K562 (cell line): ENCODE measurements around the gene TMOD3. TPM values are rescaled to one million over a fixed set of nuclear protein-coding genes. Genes with fewer than 3 reads are reported as not detected.

Experiments
- ARID3A ChIP-seq: IDR thresholded peaks from 2 replicates; pipeline ENCODE4 v1.6.1; 2012; ENCODE audit warnings: low read depth, low read length, improper control_type of control experiment, borderline replicate concordance
- CCNT2 ChIP-seq: IDR thresholded peaks from 2 replicates; pipeline ENCODE4 v1.6.1; 2011; ENCODE audit warnings: borderline replicate concordance, low read depth, mild to moderate bottlenecking, moderate library complexity, mixed read lengths, low read length; ENCODE audit not compliant: insufficient read length; ENCODE audit errors: extremely low read depth
- CHD7 ChIP-seq: fragments of 200-600 bp; sonication (generic); IDR thresholded peaks from one replicate; pipeline ENCODE4 v1.6.1; 2012; ENCODE audit warnings: mild to moderate bottlenecking, low read depth, low read length, inconsistent platforms
- HLTF ChIP-seq: fragments of 450-650 bp; IDR thresholded peaks from 2 replicates; pipeline ENCODE4 v1.6.1; 2016
- KLF1 ChIP-seq: fragments of 450-650 bp; IDR thresholded peaks from 2 replicates; pipeline ENCODE4 v1.6.1; 2016; ENCODE audit warnings: missing genetic modification characterization, missing compliant biosample characterization
- LARP7 ChIP-seq: fragments of 450-650 bp; IDR thresholded peaks from 2 replicates; pipeline ENCODE4 v1.6.1; 2016
- PRMT5 ChIP-seq: sonication (generic); formaldehyde crosslinking; IDR thresholded peaks from 2 replicates; pipeline ENCODE4 v1.5.0; 2020; ENCODE audit warnings: missing genetic modification reagents
- SOX6 ChIP-seq: fragments of 450-650 bp; IDR thresholded peaks from 2 replicates; pipeline ENCODE4 v1.6.1; 2014; ENCODE audit warnings: mild to moderate bottlenecking
- ZBTB11 ChIP-seq, 3 experiments: fragments of 200-800 bp in 1 of 3; fragments of 250-450 bp in 1 of 3; fragments of 450-650 bp in 1 of 3; sonication (Bioruptor Pico) in 1 of 3; sonication (Bioruptor generic) in 1 of 3; formaldehyde crosslinking in 1 of 3; IDR thresholded peaks; 2 replicates each; pipeline versions ENCODE4 v1.6.1 to v1.8.0; 2016 to 2022; ENCODE audit warnings: mild to moderate bottlenecking in 2 of 3, missing genetic modification characterization in 2 of 3, missing compliant biosample characterization in 1 of 3, moderate library complexity in 1 of 3
- polyA plus RNA-seq, 8 experiments: library from polyadenylated mRNA; depleted of rRNA in 4 of 8; stranded (reverse) in 5 of 8; unstranded in 3 of 8; fragments of >200 nt; fragmentation: Nextera tagmentation in 2 of 8; fragmentation: Illumina TruSeq in 1 of 8; extraction: Ambion mirVana in 2 of 8; extraction: Trizol in 1 of 8; gene quantifications; 2 replicates each; pipeline versions ENCODE4 v1.2.1 to v1.2.3, GENCODE V29; 2011 to 2014; ENCODE audit warnings: inconsistent platforms in 1 of 8, missing spikeins in 1 of 8
- total RNA-seq, 7 experiments: library from RNA; depleted of rRNA in 6 of 7; stranded (reverse); fragments of >200 nt in 6 of 7; fragmentation: Illumina TruSeq in 2 of 7; extraction: Trizol in 2 of 7; gene quantifications; 2 replicates each; pipeline versions ENCODE4 v1.2.1 to v1.2.3, GENCODE V29; 2011 to 2021; ENCODE audit warnings: low replicate concordance in 1 of 7

Gene TMOD3
- total and polyA plus RNA-seq, 9 of the 15 experiments (the other 6 are each of a cell fraction or from before 2014, with no cell fraction given) = 6.8 to 45.0 (median 30.9) TPM

- TF ChIP-seq ARID3A = peak; percentile 76; the same call in 1 of the 2 replicates
- no peak for TF ChIP-seq LARP7
- TF ChIP-seq KLF1 = no peak
- TF ChIP-seq SOX6 = peak; percentile 87
- TF ChIP-seq ZBTB11 (CRISPR knock-in tag; IDR thresholded peaks at IDR 0.05) = 0 out of 6 replicates have a peak, but pooled peaks of 1 of the 3 experiments have one; percentile 47
- no peak for TF ChIP-seq HLTF
- TF ChIP-seq CHD7 = no peak
- peak; percentile 43 for TF ChIP-seq CCNT2
- TF ChIP-seq PRMT5 = no peak
Measured at GRCh38 chr15:51878446-51879386, 49.3 kb downstream of the TMOD3 start (continued).
